Stimulated activated naive B cell treated with anti-CD40 and anti-IgM and Interleukin-4, amounts not matched to agents 10 μg/mL and 1 μg/mL and 100 μg/mL, for 72 hours (primary cell): ENCODE data around the gene CCDC127.
A peak's percentile ranks its signal among the peaks of the same experiment; 100 is the strongest.
"Not testable (repeated sequence)": the region's sequence is repeated elsewhere in the genome, so short reads cannot be mapped to it uniquely, and the experiment has no call there.

Experiments
- ATAC-seq, 2 donors: fragments of 150-1000 bp; cut with Tn5 transposase; replicated peaks; 2 replicates each; pipeline ENCODE4 v1.10.0; 2021; ENCODE audit warnings: moderate library complexity in 1 of 2
- DNase-seq: peaks from one replicate; pipeline ENCODE4 v3.0.0; 2021
- H3K27ac Mint-ChIP-seq: one replicate; pipeline ENCODE4 v1.8.0; 2022; ENCODE audit warnings: mild to moderate bottlenecking, mixed read lengths
- H3K27me3 Mint-ChIP-seq, 2 donors: one replicate each; pipeline ENCODE4 v1.8.0; 2022; ENCODE audit warnings: mixed read lengths in 2 of 2
- H3K36me3 Mint-ChIP-seq, 2 donors: one replicate each; pipeline ENCODE4 v1.8.0; 2022; ENCODE audit warnings: mixed read lengths in 2 of 2, mild to moderate bottlenecking in 1 of 2
- H3K4me1 Mint-ChIP-seq, 2 donors: one replicate each; pipeline ENCODE4 v1.8.0; 2022; ENCODE audit warnings: mixed read lengths in 2 of 2, mild to moderate bottlenecking in 1 of 2
- H3K4me3 Mint-ChIP-seq, 2 donors: one replicate each; pipeline ENCODE4 v1.8.0; 2022; ENCODE audit warnings: mild to moderate bottlenecking in 2 of 2, mixed read lengths in 2 of 2, moderate library complexity in 1 of 2
- H3K9me3 Mint-ChIP-seq, 2 donors: one replicate each; pipeline ENCODE4 v1.8.0; 2022; ENCODE audit warnings: mixed read lengths in 2 of 2, mild to moderate bottlenecking in 1 of 2

Gene CCDC127

DNA sequence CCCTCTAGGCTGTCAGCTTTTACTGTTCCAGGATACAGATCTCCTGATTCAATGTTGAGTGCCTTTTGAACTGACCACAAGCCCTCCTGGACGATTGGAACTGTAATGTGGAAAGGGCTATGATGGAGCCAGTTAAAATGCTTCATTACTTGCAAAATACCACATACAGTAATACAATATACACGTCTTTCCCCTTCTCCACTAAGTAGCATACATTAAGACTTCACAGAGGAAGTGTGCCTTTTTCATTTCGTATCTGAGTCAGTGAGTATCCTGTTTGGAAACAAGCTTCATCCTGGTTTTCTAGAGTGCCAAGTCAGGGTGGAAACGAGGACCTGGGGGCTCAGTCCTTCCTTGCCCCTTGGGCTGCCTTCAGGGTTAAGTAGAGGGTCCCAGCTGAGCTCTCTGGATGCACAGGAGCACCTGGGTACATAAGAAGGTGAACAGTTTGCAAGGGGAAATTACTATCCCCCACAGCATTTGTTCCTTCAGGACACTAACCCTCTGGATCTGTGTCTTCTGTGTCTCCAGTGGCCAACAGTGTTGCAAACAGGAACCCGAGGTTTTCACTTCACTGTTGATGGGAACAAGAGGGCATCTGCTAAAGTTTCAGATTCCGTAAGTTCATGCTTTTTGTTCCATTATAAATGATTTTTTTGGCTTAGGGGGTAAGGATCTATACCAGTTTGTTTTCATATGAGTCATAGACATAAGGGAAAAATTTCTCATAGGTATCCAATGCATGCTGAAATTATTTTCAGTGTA lies 5.2 kb upstream of the CCDC127 start:
- H3K4me3 Mint-ChIP-seq, H3K27me3 Mint-ChIP-seq, H3K9me3 Mint-ChIP-seq, DNase-seq: not testable (repeated sequence)
- peak; percentile 22 to 24 for ATAC-seq
- H3K27ac Mint-ChIP-seq = peak overlapping the region; percentile 44
- H3K4me1 Mint-ChIP-seq = peaks cover 16 to 41% of the 10 kb centered on the region in 2 donors
- peaks cover 27 to 41% of the 10 kb centered on the region in 2 donors for H3K36me3 Mint-ChIP-seq

GRCh38 chr5:219991-220390 lies 2.0 kb upstream of the CCDC127 start:
- no peaks in the 10 kb centered on the region for H3K27me3 Mint-ChIP-seq
- H3K36me3 Mint-ChIP-seq = peaks cover 12 to 23% of the 10 kb centered on the region in 2 donors
- peak overlapping the region; percentile 82 for H3K27ac Mint-ChIP-seq
- H3K9me3 Mint-ChIP-seq = no peaks in the 10 kb centered on the region
- peaks cover 30 to 64% of the 10 kb centered on the region in 2 donors for H3K4me1 Mint-ChIP-seq
- DNase-seq (no peak), ATAC-seq (no peak)
- peak overlapping the region; percentile 91 to 94 for H3K4me3 Mint-ChIP-seq

GRCh38 chr5:219460-219863 lies 1.5 kb upstream of the CCDC127 start:
- peak overlapping the region; percentile 82 for H3K27ac Mint-ChIP-seq
- H3K4me1 Mint-ChIP-seq = peaks cover 32 to 70% of the 10 kb centered on the region in 2 donors
- peak overlapping the region; percentile 91 to 94 for H3K4me3 Mint-ChIP-seq
- ATAC-seq (no peak), DNase-seq (no peak)
- H3K27me3 Mint-ChIP-seq = no peaks in the 10 kb centered on the region
- H3K9me3 Mint-ChIP-seq = no peaks in the 10 kb centered on the region
- peaks cover 6 to 20% of the 10 kb centered on the region in 2 donors for H3K36me3 Mint-ChIP-seq

DNA sequence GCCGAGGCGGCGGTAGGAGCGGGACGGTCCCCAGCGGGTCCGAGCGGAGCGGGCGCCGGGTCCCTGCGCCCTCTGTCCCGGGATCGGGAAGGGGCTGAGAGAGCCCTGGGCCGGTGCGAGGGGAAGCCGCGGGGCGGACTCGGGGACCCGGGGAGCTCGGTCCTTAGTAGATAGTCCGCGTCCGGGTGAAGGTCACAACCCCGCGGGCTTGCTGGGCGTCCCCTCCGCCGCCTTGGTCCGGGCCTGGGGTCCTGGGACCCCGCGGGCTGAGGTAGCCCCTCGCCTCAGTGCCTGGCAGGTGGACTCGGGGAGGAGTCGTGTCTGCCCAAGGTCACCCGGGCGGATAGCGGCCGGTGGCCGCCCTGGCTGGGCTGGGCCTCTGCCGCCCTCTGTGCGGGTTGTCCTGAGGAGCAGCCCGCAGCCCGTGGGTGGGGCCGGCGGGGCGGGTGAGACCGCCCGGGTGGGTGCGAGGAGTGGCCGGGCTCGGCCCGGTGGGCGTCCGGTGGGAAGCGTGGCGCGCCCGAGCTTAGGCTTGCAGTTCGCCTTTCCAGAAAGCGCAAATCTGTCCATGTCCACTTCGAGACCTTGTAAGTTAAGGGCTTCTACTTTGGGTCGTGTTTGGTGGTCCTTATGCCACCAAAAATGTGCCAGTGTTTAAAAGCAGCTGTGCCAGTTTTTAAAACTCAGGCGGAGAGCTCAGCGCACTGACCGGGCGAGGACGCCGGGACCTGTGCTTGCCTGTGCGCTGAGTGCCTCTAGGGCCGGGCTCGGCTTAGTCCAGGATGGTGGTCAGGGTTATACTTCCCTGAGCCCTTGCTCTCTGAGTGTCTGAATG lies 721 bp upstream of the CCDC127 start:
- Mint-ChIP-seq H3K4me3 (peak overlapping the region; percentile 91 to 94), H3K27ac (peak overlapping the region; percentile 90), H3K36me3 (peaks cover 9 to 24% of the 10 kb centered on the region in 2 donors), H3K9me3 (no peaks in the 10 kb centered on the region), H3K4me1 (peaks cover 34 to 78% of the 10 kb centered on the region in 2 donors), H3K27me3 (no peaks in the 10 kb centered on the region)
- DNase-seq = no peak
- peak; percentile 35 to 42 for ATAC-seq

GRCh38 chr5:216076-216475 lies 1.9 kb downstream of the CCDC127 start:
- not testable (repeated sequence) for ATAC-seq, H3K27me3 Mint-ChIP-seq, H3K9me3 Mint-ChIP-seq, DNase-seq
- Mint-ChIP-seq H3K4me1 (peaks cover 24 to 57% of the 10 kb centered on the region in 2 donors), H3K27ac (peak overlapping the region; percentile 56), H3K36me3 (peaks cover 6 to 22% of the 10 kb centered on the region in 2 donors), H3K4me3 (peak overlapping the region; percentile 53 to 59)

- Mint-ChIP-seq H3K27ac (peak overlapping the region; percentile 83), H3K4me1 (peaks cover 23 to 52% of the 10 kb centered on the region in 2 donors), H3K4me3 (peak overlapping the region; percentile 48 to 62), H3K36me3 (peaks cover 6 to 24% of the 10 kb centered on the region in 2 donors)
- not testable (repeated sequence) for H3K9me3 Mint-ChIP-seq, DNase-seq, H3K27me3 Mint-ChIP-seq
- peak; percentile 19 to 41 for ATAC-seq
Measured at GRCh38 chr5:215256-215655, 2.7 kb downstream of the CCDC127 start.

GRCh38 chr5:213803-214395 lies 4.1 kb downstream of the CCDC127 start:
- Mint-ChIP-seq H3K36me3 (peaks cover 8 to 29% of the 10 kb centered on the region in 2 donors), H3K27me3 (no peaks in the 10 kb centered on the region), H3K4me3 (no peak overlapping the region), H3K27ac (peak overlapping the region; percentile 37), H3K9me3 (no peaks in the 10 kb centered on the region), H3K4me1 (peaks cover 27 to 47% of the 10 kb centered on the region in 2 donors)
- DNase-seq (no peak), ATAC-seq (no peak)

GRCh38 chr5:208449-209114 lies 9.4 kb downstream of the CCDC127 start:
- Mint-ChIP-seq H3K27ac (no peak overlapping the region), H3K4me3 (no peak overlapping the region), H3K9me3 (no peaks in the 10 kb centered on the region), H3K4me1 (peaks cover 10 to 20% of the 10 kb centered on the region in 2 donors), H3K27me3 (no peaks in the 10 kb centered on the region), H3K36me3 (peaks cover 35 to 56% of the 10 kb centered on the region in 2 donors)
- ATAC-seq = no peak
- no peak for DNase-seq

GRCh38 chr5:207599-207998 lies 10.4 kb downstream of the CCDC127 start:
- Mint-ChIP-seq H3K4me1 (peaks cover 10 to 20% of the 10 kb centered on the region in 2 donors), H3K4me3 (no peak overlapping the region), H3K27ac (no peak overlapping the region), H3K9me3 (no peaks in the 10 kb centered on the region), H3K27me3 (no peaks in the 10 kb centered on the region), H3K36me3 (peaks cover 40 to 60% of the 10 kb centered on the region in 2 donors)
- DNase-seq = no peak
- ATAC-seq = no peak

DNA sequence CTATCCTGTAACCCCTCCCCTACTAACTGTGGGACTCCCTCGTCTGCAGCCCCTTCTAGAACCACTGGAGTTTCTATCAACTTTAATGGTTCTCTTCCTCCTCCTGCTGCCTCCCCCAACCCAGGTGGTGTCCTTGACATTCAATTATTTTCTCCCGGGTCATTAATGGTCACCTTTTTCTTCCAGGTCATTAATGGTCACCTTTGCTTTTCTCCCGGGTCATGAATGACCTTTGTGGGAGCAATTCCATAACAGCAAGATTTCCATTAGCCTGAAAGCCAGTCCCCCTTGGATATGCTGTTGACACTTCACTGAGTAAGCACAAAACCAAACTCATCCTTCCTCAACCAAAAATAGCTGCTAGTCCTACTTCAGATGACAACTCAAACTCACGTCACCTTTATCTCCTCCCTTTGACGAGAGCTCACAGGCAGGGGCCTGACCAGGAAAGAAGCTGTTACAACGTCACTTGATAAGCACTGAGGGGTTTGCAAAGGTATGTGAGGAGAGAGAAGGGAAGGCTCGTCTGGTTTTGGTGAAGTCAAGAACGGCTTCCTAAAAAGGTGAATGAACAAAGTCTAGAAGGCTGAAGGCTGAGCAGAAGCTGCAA lies 10.9 kb downstream of the CCDC127 start:
- Mint-ChIP-seq H3K9me3 (no peaks in the 10 kb centered on the region), H3K4me3 (no peak overlapping the region), H3K4me1 (peaks cover 11 to 22% of the 10 kb centered on the region in 2 donors), H3K27me3 (no peaks in the 10 kb centered on the region), H3K27ac (peak overlapping the region; percentile 26), H3K36me3 (peaks cover 40 to 65% of the 10 kb centered on the region in 2 donors)
- ATAC-seq (no peak), DNase-seq (no peak)

- H3K4me1 Mint-ChIP-seq = peaks cover 18 to 25% of the 10 kb centered on the region in 2 donors
- no peak overlapping the region for H3K27ac Mint-ChIP-seq
- peaks cover 40 to 68% of the 10 kb centered on the region in 2 donors for H3K36me3 Mint-ChIP-seq
- ATAC-seq (no peak), DNase-seq (no peak)
- no peak overlapping the region for H3K4me3 Mint-ChIP-seq
- H3K27me3 Mint-ChIP-seq = no peaks in the 10 kb centered on the region
- no peaks in the 10 kb centered on the region for H3K9me3 Mint-ChIP-seq
Measured at GRCh38 chr5:206406-206805, 11.5 kb downstream of the CCDC127 start.

GRCh38 chr5:204966-205670 lies 12.8 kb downstream of the CCDC127 start:
- no peak for ATAC-seq
- peaks cover 40 to 64% of the 10 kb centered on the region in 2 donors for H3K36me3 Mint-ChIP-seq
- no peak overlapping the region for H3K27ac Mint-ChIP-seq
- no peaks in the 10 kb centered on the region for H3K27me3 Mint-ChIP-seq
- H3K4me3 Mint-ChIP-seq = no peak overlapping the region
- no peak for DNase-seq
- no peaks in the 10 kb centered on the region for H3K9me3 Mint-ChIP-seq
- H3K4me1 Mint-ChIP-seq = peaks cover 22 to 27% of the 10 kb centered on the region in 2 donors

DNA sequence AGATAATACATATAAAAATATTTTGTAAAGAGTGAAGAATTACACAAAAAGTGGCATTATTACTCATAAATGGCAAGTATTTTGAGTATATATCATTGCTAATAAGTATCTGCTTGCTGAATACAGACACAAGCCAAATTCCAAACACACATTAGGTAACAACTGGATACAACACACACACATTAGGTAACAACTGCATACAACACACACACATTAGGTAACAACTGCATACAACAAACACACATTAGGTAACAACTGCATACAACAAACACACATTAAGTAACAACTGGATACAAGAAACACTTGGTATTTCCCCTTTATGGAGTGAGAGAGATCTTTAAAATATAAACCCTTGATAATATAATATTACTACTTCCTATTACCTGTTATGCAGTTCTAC lies 13.5 kb downstream of the CCDC127 start:
- no peak overlapping the region for H3K27ac Mint-ChIP-seq
- DNase-seq (no peak), ATAC-seq (no peak)
- no peaks in the 10 kb centered on the region for H3K27me3 Mint-ChIP-seq
- H3K9me3 Mint-ChIP-seq = no peaks in the 10 kb centered on the region
- H3K4me3 Mint-ChIP-seq = no peak overlapping the region
- peaks cover 39 to 64% of the 10 kb centered on the region in 2 donors for H3K36me3 Mint-ChIP-seq
- H3K4me1 Mint-ChIP-seq = peaks cover 15 to 23% of the 10 kb centered on the region in 2 donors
